Measurements from ENCODE around the gene SEC61A2.

The SEC61A2 gene

GRCh38 chr10:12200850-12201249 lies 71.4 kb downstream of the SEC61A2 start:
- DNase-seq: no peak

- no peak for DNase-seq
Measured at GRCh38 chr10:12201543-12201942, 72.1 kb downstream of the SEC61A2 start.

DNA sequence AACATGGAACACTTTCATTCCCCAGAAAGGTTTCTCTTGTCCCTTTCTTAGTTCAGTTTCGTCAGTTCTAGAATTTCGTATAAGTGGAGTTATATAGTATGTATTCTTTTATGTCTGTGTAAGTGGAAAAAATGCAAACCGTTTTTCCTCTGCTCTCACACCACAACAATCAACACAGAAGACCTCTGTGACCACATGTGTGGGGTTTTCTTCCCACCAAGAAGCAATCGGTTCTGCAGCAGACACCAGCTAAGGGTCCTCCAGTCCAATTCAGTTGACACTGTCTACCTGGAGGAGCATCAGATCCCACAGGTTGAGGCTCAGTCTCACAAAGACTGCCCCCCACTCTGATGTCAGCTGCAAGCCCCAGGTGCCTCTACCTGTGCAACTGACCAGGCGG lies 72.7 kb downstream of the SEC61A2 start:
- DNase-seq: no peak

- DNase-seq: no peak
Measured at GRCh38 chr10:12205082-12205481, 75.6 kb downstream of the SEC61A2 start.

- DNase-seq: no peak
Measured at GRCh38 chr10:12207114-12207513, 77.6 kb downstream of the SEC61A2 start.

DNA sequence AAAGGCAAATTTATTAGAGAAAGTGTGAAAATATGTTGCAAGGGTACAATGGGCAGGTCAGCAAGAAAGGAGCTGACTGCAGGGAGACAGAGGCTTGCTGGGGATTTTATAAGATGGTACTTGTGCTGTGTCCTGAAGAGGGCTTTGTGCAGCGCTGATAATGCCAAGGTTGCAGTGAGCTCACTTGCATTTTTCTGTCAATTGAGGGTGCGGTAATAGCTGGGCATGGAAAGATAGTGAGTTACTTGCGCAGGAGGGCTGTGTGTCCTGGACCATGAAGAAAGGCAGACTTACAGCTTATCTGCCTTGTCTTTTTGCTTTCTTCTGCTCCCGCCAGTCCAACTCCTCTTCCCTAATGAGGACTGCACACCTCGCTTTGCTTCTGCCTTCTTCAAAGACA lies 79.0 kb downstream of the SEC61A2 start:
- no peak for DNase-seq

DNA sequence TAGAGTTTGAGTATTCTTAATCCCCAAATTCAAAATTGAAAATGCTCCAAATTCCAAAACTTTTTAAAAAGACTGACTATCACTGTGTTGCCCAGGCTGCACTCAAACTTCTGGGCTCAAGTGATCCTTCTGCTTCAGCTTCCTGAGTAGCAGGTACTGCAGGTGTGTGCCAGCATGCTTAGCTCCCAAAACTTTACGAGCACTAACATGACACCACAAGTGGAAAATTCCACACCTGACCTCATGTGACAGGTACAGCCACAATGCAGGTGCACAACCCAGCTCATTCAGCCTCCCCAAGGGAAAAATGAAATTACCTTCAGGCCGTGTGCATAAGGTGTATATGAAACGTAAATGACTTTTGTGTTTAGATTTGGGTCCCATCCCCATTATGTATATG lies 83.0 kb downstream of the SEC61A2 start:
- no peak for DNase-seq

- DNase-seq: no peak
Measured at GRCh38 chr10:12213621-12214020, 84.1 kb downstream of the SEC61A2 start.

DNA sequence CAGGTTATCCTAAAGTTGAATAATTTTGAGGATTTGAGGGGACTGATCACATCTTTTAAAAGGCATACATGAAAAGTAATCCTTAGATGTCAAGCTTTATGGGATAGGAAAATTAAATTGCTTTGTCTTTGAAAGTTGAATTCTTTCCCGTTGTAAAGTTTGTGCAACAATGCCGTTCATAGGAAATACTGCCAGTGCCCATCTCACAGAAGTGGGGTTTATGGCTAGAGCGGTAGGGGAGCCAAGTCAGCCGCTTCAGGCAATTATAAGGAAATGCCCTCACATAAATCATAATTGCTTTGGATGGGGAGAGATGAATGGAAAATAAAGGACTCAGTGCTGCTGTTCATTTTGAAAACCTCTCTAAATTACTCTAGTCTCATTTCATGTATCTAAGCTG lies 84.6 kb downstream of the SEC61A2 start:
- no peak for DNase-seq

GRCh38 chr10:12214763-12215218 lies 85.3 kb downstream of the SEC61A2 start:
- DNase-seq: peak; percentile 6
